ENCODE data around the gene RANGAP1. TPM values are rescaled to one million over a fixed set of nuclear protein-coding genes. Genes with fewer than 3 reads are reported as not detected.

RANGAP1 gene
- total RNA-seq, 1 donor from 2014 or later: 43.8 TPM

GRCh38 chr22:41248758-41249157 is 37.2 kb downstream of the RANGAP1 start:
- H3K27me3 ChIP-seq (ENCODE audit: low read depth): no peaks in the 10 kb centered on the region
- no peak overlapping the region for H3K4me3 ChIP-seq
- ATAC-seq (no peak), DNase-seq (no peak)
- intact Hi-C loops (cut with DNase I): no loop called here
- H3K36me3 ChIP-seq: peaks cover 89% of the 10 kb centered on the region
- H3K4me1 ChIP-seq: no peaks in the 10 kb centered on the region
- H3K27ac ChIP-seq: no peak overlapping the region
- H3K9me3 ChIP-seq: no peaks in the 10 kb centered on the region
- TF ChIP-seq CTCF (IDR thresholded peaks at IDR 0.05): no peak

- Histone ChIP-seq H3K27ac (no peak overlapping the region), H3K4me3 (no peak overlapping the region), H3K4me1 (no peaks in the 10 kb centered on the region), H3K36me3 (peaks cover 84% of the 10 kb centered on the region), H3K27me3 (ENCODE audit: low read depth) (no peaks in the 10 kb centered on the region), H3K9me3 (no peaks in the 10 kb centered on the region)
- DNase-seq: no peak
- TF ChIP-seq CTCF (IDR thresholded peaks at IDR 0.05): no peak
- no peak for ATAC-seq
- intact Hi-C loops (cut with DNase I): no loop called here
Observed at GRCh38 chr22:41248314-41248713, 37.7 kb downstream of the RANGAP1 start.

- Histone ChIP-seq H3K9me3 (no peaks in the 10 kb centered on the region), H3K4me3 (no peak overlapping the region), H3K36me3 (peaks cover 78% of the 10 kb centered on the region), H3K27ac (no peak overlapping the region), H3K27me3 (ENCODE audit: low read depth) (no peaks in the 10 kb centered on the region), H3K4me1 (no peaks in the 10 kb centered on the region)
- DNase-seq: no peak
- ATAC-seq: no peak
- no peak for TF ChIP-seq CTCF (IDR thresholded peaks at IDR 0.05)
- intact Hi-C loops (cut with DNase I): no loop called here
Observed at GRCh38 chr22:41247703-41248102, 38.3 kb downstream of the RANGAP1 start.

GRCh38 chr22:41245917-41246499 is 40.0 kb downstream of the RANGAP1 start:
- Histone ChIP-seq H3K4me3 (no peak overlapping the region), H3K36me3 (peaks cover 61% of the 10 kb centered on the region), H3K4me1 (no peaks in the 10 kb centered on the region), H3K27me3 (ENCODE audit: low read depth) (no peaks in the 10 kb centered on the region), H3K9me3 (no peaks in the 10 kb centered on the region), H3K27ac (no peak overlapping the region)
- ATAC-seq (peak; percentile 8 to 24), DNase-seq (no peak)
- intact Hi-C loops (cut with DNase I): no loop called here
- TF ChIP-seq CTCF (IDR thresholded peaks at IDR 0.05): no peak

- H3K4me1 ChIP-seq: peaks cover 4% of the 10 kb centered on the region
- peaks cover 35% of the 10 kb centered on the region for H3K36me3 ChIP-seq
- H3K9me3 ChIP-seq: no peaks in the 10 kb centered on the region
- TF ChIP-seq CTCF (IDR thresholded peaks at IDR 0.05): no peak
- intact Hi-C loops (cut with DNase I): no loop called here
- H3K4me3 ChIP-seq: no peak overlapping the region
- ATAC-seq (no peak), DNase-seq (no peak)
- H3K27ac ChIP-seq: no peak overlapping the region
- H3K27me3 ChIP-seq (ENCODE audit: low read depth): no peaks in the 10 kb centered on the region
Observed at GRCh38 chr22:41243361-41243760, 42.6 kb downstream of the RANGAP1 start.

Data from lower lobe of right lung (tissue), 2 donors.